Measurements from ENCODE around the gene UBE2A. TPM values are rescaled to one million over a fixed set of nuclear protein-coding genes. Genes with fewer than 3 reads are reported as not detected.
A peak's percentile ranks its signal among the peaks of the same experiment; 100 is the strongest.

Gene UBE2A
- total RNA-seq, 4 donors from 2014 or later: 32.0 to 47.0 (median 39.6) TPM

GRCh38 chrX:119541188-119541587 is 33.2 kb upstream of the UBE2A start:
- Histone ChIP-seq H3K27ac (no peak overlapping the region), H3K27me3 (no peaks in the 10 kb centered on the region), H3K36me3 (no peaks in the 10 kb centered on the region), H3K4me1 (no peaks in the 10 kb centered on the region), H3K9me3 (no peaks in the 10 kb centered on the region), H3K4me3 (no peak overlapping the region)
- TF ChIP-seq POLR2A (IDR thresholded peaks at IDR 0.05): no peak
- TF ChIP-seq, protein P1, sequence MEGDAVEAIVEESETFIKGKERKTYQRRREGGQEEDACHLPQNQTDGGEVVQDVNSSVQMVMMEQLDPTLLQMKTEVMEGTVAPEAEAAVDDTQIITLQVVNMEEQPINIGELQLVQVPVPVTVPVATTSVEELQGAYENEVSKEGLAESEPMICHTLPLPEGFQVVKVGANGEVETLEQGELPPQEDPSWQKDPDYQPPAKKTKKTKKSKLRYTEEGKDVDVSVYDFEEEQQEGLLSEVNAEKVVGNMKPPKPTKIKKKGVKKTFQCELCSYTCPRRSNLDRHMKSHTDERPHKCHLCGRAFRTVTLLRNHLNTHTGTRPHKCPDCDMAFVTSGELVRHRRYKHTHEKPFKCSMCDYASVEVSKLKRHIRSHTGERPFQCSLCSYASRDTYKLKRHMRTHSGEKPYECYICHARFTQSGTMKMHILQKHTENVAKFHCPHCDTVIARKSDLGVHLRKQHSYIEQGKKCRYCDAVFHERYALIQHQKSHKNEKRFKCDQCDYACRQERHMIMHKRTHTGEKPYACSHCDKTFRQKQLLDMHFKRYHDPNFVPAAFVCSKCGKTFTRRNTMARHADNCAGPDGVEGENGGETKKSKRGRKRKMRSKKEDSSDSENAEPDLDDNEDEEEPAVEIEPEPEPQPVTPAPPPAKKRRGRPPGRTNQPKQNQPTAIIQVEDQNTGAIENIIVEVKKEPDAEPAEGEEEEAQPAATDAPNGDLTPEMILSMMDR (IDR thresholded peaks at IDR 0.05): no peak
- DNase-seq: no peak
- intact Hi-C loops (cut with DNase I; ENCODE audit: low total_unique reads): no loop called here

DNA sequence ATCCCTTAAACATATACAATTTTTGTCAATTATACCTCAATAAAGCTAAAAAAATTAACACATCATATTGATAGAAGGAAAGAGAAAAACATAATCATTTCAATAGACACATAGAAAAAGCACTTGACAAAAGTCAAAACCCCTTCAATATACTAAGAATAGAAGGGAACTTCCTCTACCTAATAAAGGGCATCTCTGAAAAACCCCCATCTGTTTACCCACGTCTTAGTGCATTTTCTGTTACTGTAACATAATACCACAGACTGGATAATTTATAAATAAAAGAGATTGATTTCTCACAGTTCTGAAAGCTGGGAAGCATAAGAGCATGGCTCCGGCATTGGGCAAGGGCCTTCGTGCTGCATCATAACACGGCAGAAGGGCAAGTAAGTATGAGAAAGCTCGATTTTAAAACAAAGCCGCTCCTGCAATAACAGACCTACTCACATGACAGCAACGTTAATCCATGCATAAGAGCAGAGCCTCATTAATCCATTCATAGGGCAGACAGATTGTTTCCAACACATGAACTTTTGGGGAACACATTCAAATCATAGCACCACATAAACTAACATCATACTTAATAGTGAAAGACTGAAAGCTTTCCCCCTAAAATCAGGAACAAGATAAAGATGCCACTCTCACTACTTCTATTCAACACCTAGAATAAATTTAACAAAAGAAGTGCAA is 24.9 kb upstream of the UBE2A start:
- H3K4me1 ChIP-seq: no peaks in the 10 kb centered on the region
- no peak for DNase-seq
- no peaks in the 10 kb centered on the region for H3K36me3 ChIP-seq
- TF ChIP-seq, protein P1 (IDR thresholded peaks at IDR 0.05): no peak
- TF ChIP-seq POLR2A (IDR thresholded peaks at IDR 0.05): no peak
- no peak overlapping the region for H3K4me3 ChIP-seq
- H3K9me3 ChIP-seq: no peaks in the 10 kb centered on the region
- intact Hi-C loops (cut with DNase I; ENCODE audit: low total_unique reads): no loop called here
- no peak overlapping the region for H3K27ac ChIP-seq
- H3K27me3 ChIP-seq: no peaks in the 10 kb centered on the region

- intact Hi-C loops (cut with DNase I; ENCODE audit: low total_unique reads): no loop called here
- no peaks in the 10 kb centered on the region for H3K36me3 ChIP-seq
- no peaks in the 10 kb centered on the region for H3K27me3 ChIP-seq
- H3K27ac ChIP-seq: no peak overlapping the region
- no peaks in the 10 kb centered on the region for H3K9me3 ChIP-seq
- DNase-seq: no peak
- TF ChIP-seq, protein P1 (IDR thresholded peaks at IDR 0.05): no peak
- H3K4me3 ChIP-seq: no peak overlapping the region
- H3K4me1 ChIP-seq: no peaks in the 10 kb centered on the region
Measured at GRCh38 chrX:119552508-119552907, 21.9 kb upstream of the UBE2A start.

- Histone ChIP-seq H3K4me3 (peak within 1 kb of the TSS; percentile 28 to 58), H3K27ac (peak within 1 kb of the TSS; percentile 60 to 72), H3K36me3 (no peaks in the 10 kb centered on the region), H3K4me1 (no peaks in the 10 kb centered on the region), H3K9me3 (no peaks in the 10 kb centered on the region), H3K27me3 (no peaks in the 10 kb centered on the region)
- TF ChIP-seq, protein P1 (IDR thresholded peaks at IDR 0.05): no peak
- TF ChIP-seq POLR2A (IDR thresholded peaks at IDR 0.05): no peak
- intact Hi-C loops (cut with DNase I; ENCODE audit: low total_unique reads): no loop called here
- DNase-seq: peak; percentile 84 to 92
Measured at GRCh38 chrX:119565107-119565663, 9.2 kb upstream of the UBE2A start, which contains the start of gene STEEP1. STEEP1 (minus strand) TSS chrX:119565409; CDS start chrX:119565355, 54 bp downstream.

- no peaks in the 10 kb centered on the region for H3K4me1 ChIP-seq
- H3K36me3 ChIP-seq: no peaks in the 10 kb centered on the region
- intact Hi-C loops (cut with DNase I; ENCODE audit: low total_unique reads): no loop called here
- H3K27me3 ChIP-seq: no peaks in the 10 kb centered on the region
- DNase-seq: no peak
- H3K4me3 ChIP-seq: no peak overlapping the region
- no peak for TF ChIP-seq POLR2A (IDR thresholded peaks at IDR 0.05)
- TF ChIP-seq, protein P1 (IDR thresholded peaks at IDR 0.05): no peak
- no peaks in the 10 kb centered on the region for H3K9me3 ChIP-seq
- H3K27ac ChIP-seq: no peak overlapping the region
Measured at GRCh38 chrX:119570351-119570835, 4.0 kb upstream of the UBE2A start.

Data from uterus (tissue), 4 donors.